Activated naive CD8-positive, alpha-beta T cell treated with anti-CD3 and anti-CD28 coated beads, Interleukin-2, amount 50 U/mL, for 24 hours (primary cell): Measurements from ENCODE around the gene POLR3C.
"Not testable (repeated sequence)": the region's sequence is repeated elsewhere in the genome, so short reads cannot be mapped to it uniquely, and the experiment has no call there.

Experiments
- ATAC-seq: fragments of 150-1000 bp; cut with Tn5 transposase; one replicate; pipeline ENCODE4 v1.10.0; 2021
- DNase-seq: peaks from one replicate; pipeline ENCODE4 v3.0.0; 2021
- H3K27ac Mint-ChIP-seq: one replicate; pipeline ENCODE4 v1.8.0; 2021; ENCODE audit warnings: mild to moderate bottlenecking, mixed read lengths
- H3K27me3 Mint-ChIP-seq: one replicate; pipeline ENCODE4 v1.8.0; 2021; ENCODE audit warnings: mixed read lengths
- H3K36me3 Mint-ChIP-seq: one replicate; pipeline ENCODE4 v1.8.0; 2021; ENCODE audit warnings: low read depth, mixed read lengths
- H3K4me1 Mint-ChIP-seq: one replicate; pipeline ENCODE4 v1.8.0; 2021; ENCODE audit warnings: mixed read lengths
- H3K4me3 Mint-ChIP-seq: one replicate; pipeline ENCODE4 v1.8.0; 2021; ENCODE audit warnings: mild to moderate bottlenecking, moderate library complexity, mixed read lengths
- H3K9me3 Mint-ChIP-seq: one replicate; pipeline ENCODE4 v1.8.0; 2021; ENCODE audit warnings: mixed read lengths

Gene POLR3C

GRCh38 chr1:145804235-145805045 lies 19.6 kb upstream of the POLR3C start:
- no peak for ATAC-seq
- Mint-ChIP-seq H3K4me1 (peaks cover 46% of the 10 kb centered on the region), H3K27ac (no peak overlapping the region), H3K4me3 (no peak overlapping the region), H3K36me3 (peaks cover 17% of the 10 kb centered on the region), H3K9me3 (peaks cover 5% of the 10 kb centered on the region), H3K27me3 (no peaks in the 10 kb centered on the region)
- DNase-seq, result no peak

GRCh38 chr1:145805057-145805456 lies 18.9 kb upstream of the POLR3C start:
- ATAC-seq, result no peak
- Mint-ChIP-seq H3K4me1 (peaks cover 43% of the 10 kb centered on the region), H3K36me3 (peaks cover 13% of the 10 kb centered on the region), H3K4me3 (no peak overlapping the region), H3K9me3 (no peaks in the 10 kb centered on the region), H3K27ac (no peak overlapping the region), H3K27me3 (no peaks in the 10 kb centered on the region)
- DNase-seq, result no peak

GRCh38 chr1:145806408-145806807 lies 17.6 kb upstream of the POLR3C start:
- H3K4me1 Mint-ChIP-seq, result peaks cover 36% of the 10 kb centered on the region
- no peak for ATAC-seq
- no peak overlapping the region for H3K4me3 Mint-ChIP-seq
- DNase-seq, result no peak
- H3K27me3 Mint-ChIP-seq, result no peaks in the 10 kb centered on the region
- no peaks in the 10 kb centered on the region for H3K9me3 Mint-ChIP-seq
- H3K27ac Mint-ChIP-seq, result no peak overlapping the region
- H3K36me3 Mint-ChIP-seq, result peaks cover 8% of the 10 kb centered on the region

GRCh38 chr1:145806844-145807243 lies 17.2 kb upstream of the POLR3C start:
- Mint-ChIP-seq H3K27ac (no peak overlapping the region), H3K9me3 (no peaks in the 10 kb centered on the region), H3K36me3 (peaks cover 6% of the 10 kb centered on the region), H3K27me3 (no peaks in the 10 kb centered on the region), H3K4me3 (no peak overlapping the region), H3K4me1 (peaks cover 33% of the 10 kb centered on the region)
- DNase-seq, result no peak
- no peak for ATAC-seq

- H3K27ac Mint-ChIP-seq, DNase-seq, H3K9me3 Mint-ChIP-seq, H3K36me3 Mint-ChIP-seq, H3K4me3 Mint-ChIP-seq, H3K27me3 Mint-ChIP-seq, ATAC-seq, H3K4me1 Mint-ChIP-seq: not testable (repeated sequence)
Observed at GRCh38 chr1:145812977-145813810, 10.8 kb upstream of the POLR3C start.

GRCh38 chr1:145818095-145818494 lies 5.9 kb upstream of the POLR3C start:
- peaks cover 25% of the 10 kb centered on the region for H3K4me1 Mint-ChIP-seq
- not testable (repeated sequence) for DNase-seq, H3K27ac Mint-ChIP-seq, H3K27me3 Mint-ChIP-seq, H3K36me3 Mint-ChIP-seq, H3K4me3 Mint-ChIP-seq, H3K9me3 Mint-ChIP-seq
- ATAC-seq, result peak; percentile 60

GRCh38 chr1:145822779-145823331 lies 1.1 kb upstream of the POLR3C start:
- Mint-ChIP-seq H3K4me1 (peaks cover 44% of the 10 kb centered on the region), H3K27ac (peak overlapping the region; percentile 76), H3K36me3 (peaks cover 30% of the 10 kb centered on the region)
- not testable (repeated sequence) for H3K27me3 Mint-ChIP-seq, H3K9me3 Mint-ChIP-seq, H3K4me3 Mint-ChIP-seq, DNase-seq
- ATAC-seq, result peak; percentile 6

- H3K4me1 Mint-ChIP-seq, result peaks cover 55% of the 10 kb centered on the region
- peak overlapping the region; percentile 99 for H3K4me3 Mint-ChIP-seq
- DNase-seq (no peak), ATAC-seq (no peak)
- no peaks in the 10 kb centered on the region for H3K9me3 Mint-ChIP-seq
- H3K27me3 Mint-ChIP-seq, result no peaks in the 10 kb centered on the region
- peak overlapping the region; percentile 96 for H3K27ac Mint-ChIP-seq
- peaks cover 44% of the 10 kb centered on the region for H3K36me3 Mint-ChIP-seq
Observed at GRCh38 chr1:145824499-145824842, 471 bp downstream of the POLR3C start.

- Mint-ChIP-seq H3K9me3 (no peaks in the 10 kb centered on the region), H3K27me3 (no peaks in the 10 kb centered on the region)
Observed at GRCh38 chr1:145826030-145826429, 2.0 kb downstream of the POLR3C start.

GRCh38 chr1:145827966-145828365 lies 4.0 kb downstream of the POLR3C start:
- no peaks in the 10 kb centered on the region for H3K27me3 Mint-ChIP-seq
- peaks cover 47% of the 10 kb centered on the region for H3K4me1 Mint-ChIP-seq
- ATAC-seq (peak; percentile 22), DNase-seq (no peak)
- H3K27ac Mint-ChIP-seq, result peak overlapping the region; percentile 94
- no peaks in the 10 kb centered on the region for H3K9me3 Mint-ChIP-seq
- peak overlapping the region; percentile 59 for H3K4me3 Mint-ChIP-seq
- H3K36me3 Mint-ChIP-seq, result peaks cover 75% of the 10 kb centered on the region

More at GRCh38 chr1:145826030-145826429, 2.0 kb downstream of the POLR3C start:
- Mint-ChIP-seq H3K36me3 (peaks cover 60% of the 10 kb centered on the region), H3K4me1 (peaks cover 52% of the 10 kb centered on the region), H3K4me3 (peak overlapping the region; percentile 99), H3K27ac (peak overlapping the region; percentile 96)
- DNase-seq (no peak), ATAC-seq (no peak)

GRCh38 chr1:145828367-145829026 lies 4.5 kb downstream of the POLR3C start:
- Mint-ChIP-seq H3K27ac (peak overlapping the region; percentile 94), H3K4me3 (peak overlapping the region; percentile 59), H3K27me3 (no peaks in the 10 kb centered on the region), H3K36me3 (peaks cover 80% of the 10 kb centered on the region), H3K4me1 (peaks cover 47% of the 10 kb centered on the region), H3K9me3 (no peaks in the 10 kb centered on the region)
- ATAC-seq, result peak; percentile 83
- DNase-seq, result no peak

- not testable (repeated sequence) for H3K27ac Mint-ChIP-seq, H3K4me3 Mint-ChIP-seq, H3K9me3 Mint-ChIP-seq, H3K27me3 Mint-ChIP-seq, ATAC-seq, DNase-seq
- peaks cover 38% of the 10 kb centered on the region for H3K4me1 Mint-ChIP-seq
- peaks cover 80% of the 10 kb centered on the region for H3K36me3 Mint-ChIP-seq
Observed at GRCh38 chr1:145830810-145831209, 6.8 kb downstream of the POLR3C start.

GRCh38 chr1:145837656-145838055 lies 13.7 kb downstream of the POLR3C start:
- Mint-ChIP-seq H3K27me3 (no peaks in the 10 kb centered on the region), H3K27ac (peak overlapping the region; percentile 39), H3K4me3 (no peak overlapping the region), H3K4me1 (peaks cover 13% of the 10 kb centered on the region), H3K36me3 (peaks cover 64% of the 10 kb centered on the region), H3K9me3 (no peaks in the 10 kb centered on the region)
- no peak for DNase-seq
- peak; percentile 55 for ATAC-seq

GRCh38 chr1:145843031-145843430 lies 19.0 kb downstream of the POLR3C start:
- peaks cover 12% of the 10 kb centered on the region for H3K4me1 Mint-ChIP-seq
- H3K9me3 Mint-ChIP-seq, result no peaks in the 10 kb centered on the region
- no peaks in the 10 kb centered on the region for H3K27me3 Mint-ChIP-seq
- H3K4me3 Mint-ChIP-seq, result no peak overlapping the region
- ATAC-seq, result no peak
- no peak overlapping the region for H3K27ac Mint-ChIP-seq
- DNase-seq, result no peak
- H3K36me3 Mint-ChIP-seq, result peaks cover 27% of the 10 kb centered on the region
